Keratinocyte (primary cell): ENCODE measurements around the gene ITSN1.

ENCODE experiments used
- EZH2 ChIP-seq: IDR thresholded peaks from one replicate; pipeline ENCODE4 v1.6.1; 2012; ENCODE audit warnings: inconsistent platforms, mild to moderate bottlenecking, low read length, moderate library complexity
- TF ChIP-seq, protein P1 (sequence below), 3 experiments: IDR thresholded peaks in 1 of 3; conservative IDR thresholded peaks in 1 of 3; optimal IDR thresholded peaks in 1 of 3; 2 replicates in 2 of 3; 3 replicates in 1 of 3; pipeline versions ENCODE3 to v1.5.1; 2011; ENCODE audit warnings: low read length in 3 of 3, mild to moderate bottlenecking in 3 of 3, moderate library complexity in 2 of 3, control low read depth in 1 of 3, inconsistent platforms in 1 of 3; ENCODE audit not compliant: insufficient read depth in 2 of 3; ENCODE audit errors: extremely low read depth in 1 of 3

DNA sequence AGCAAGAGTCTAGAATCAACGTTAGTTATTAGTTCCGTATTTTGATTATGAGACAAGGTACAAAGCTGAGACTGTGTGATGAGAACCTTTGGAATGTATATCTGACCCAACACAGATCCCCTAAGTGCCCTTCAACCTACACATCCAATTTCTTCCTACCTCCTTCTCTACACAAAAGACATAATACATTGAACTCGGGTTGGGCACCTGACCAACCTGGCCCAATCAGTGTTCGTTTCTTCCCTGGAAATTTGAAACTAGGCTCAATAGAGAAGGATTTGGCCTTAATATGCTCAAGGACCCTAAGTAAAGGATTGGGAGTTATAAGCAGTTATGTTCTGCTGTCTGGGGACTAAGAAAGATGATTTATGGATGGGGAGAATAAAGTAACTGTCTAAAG, 12.1 kb downstream of the ITSN1 start:
- TF ChIP-seq, protein P1, sequence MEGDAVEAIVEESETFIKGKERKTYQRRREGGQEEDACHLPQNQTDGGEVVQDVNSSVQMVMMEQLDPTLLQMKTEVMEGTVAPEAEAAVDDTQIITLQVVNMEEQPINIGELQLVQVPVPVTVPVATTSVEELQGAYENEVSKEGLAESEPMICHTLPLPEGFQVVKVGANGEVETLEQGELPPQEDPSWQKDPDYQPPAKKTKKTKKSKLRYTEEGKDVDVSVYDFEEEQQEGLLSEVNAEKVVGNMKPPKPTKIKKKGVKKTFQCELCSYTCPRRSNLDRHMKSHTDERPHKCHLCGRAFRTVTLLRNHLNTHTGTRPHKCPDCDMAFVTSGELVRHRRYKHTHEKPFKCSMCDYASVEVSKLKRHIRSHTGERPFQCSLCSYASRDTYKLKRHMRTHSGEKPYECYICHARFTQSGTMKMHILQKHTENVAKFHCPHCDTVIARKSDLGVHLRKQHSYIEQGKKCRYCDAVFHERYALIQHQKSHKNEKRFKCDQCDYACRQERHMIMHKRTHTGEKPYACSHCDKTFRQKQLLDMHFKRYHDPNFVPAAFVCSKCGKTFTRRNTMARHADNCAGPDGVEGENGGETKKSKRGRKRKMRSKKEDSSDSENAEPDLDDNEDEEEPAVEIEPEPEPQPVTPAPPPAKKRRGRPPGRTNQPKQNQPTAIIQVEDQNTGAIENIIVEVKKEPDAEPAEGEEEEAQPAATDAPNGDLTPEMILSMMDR (optimal IDR thresholded peaks at IDR 0.05 in 1 of 3, IDR thresholded peaks at IDR 0.05 in 1 of 3, conservative IDR thresholded peaks at IDR 0.05 in 1 of 3; ENCODE audit: extremely low read depth in 1 of 3, insufficient read depth in 2 of 3, low read length in 3 of 3): no peak
- no peak for TF ChIP-seq EZH2
